C4-2B (cell line): ENCODE data around the gene EHBP1.

ENCODE experiments used
- H3K27ac ChIP-seq: fragments of 450-650 bp; 2 replicates; pipeline ENCODE4 v1.5.1; 2017
- ZFX ChIP-seq: fragments of 450-650 bp; IDR thresholded peaks from 2 replicates; pipeline ENCODE4 v1.6.1; 2017
- TF ChIP-seq, protein P1 (sequence below): fragments of 450-650 bp; conservative IDR thresholded peaks from 2 replicates; pipeline ENCODE4 v1.5.1; 2017; ENCODE audit warnings: mild to moderate bottlenecking

EHBP1 gene

GRCh38 chr2:62938126-62938525, 232.6 kb downstream of the EHBP1 start:
- TF ChIP-seq, protein P1, sequence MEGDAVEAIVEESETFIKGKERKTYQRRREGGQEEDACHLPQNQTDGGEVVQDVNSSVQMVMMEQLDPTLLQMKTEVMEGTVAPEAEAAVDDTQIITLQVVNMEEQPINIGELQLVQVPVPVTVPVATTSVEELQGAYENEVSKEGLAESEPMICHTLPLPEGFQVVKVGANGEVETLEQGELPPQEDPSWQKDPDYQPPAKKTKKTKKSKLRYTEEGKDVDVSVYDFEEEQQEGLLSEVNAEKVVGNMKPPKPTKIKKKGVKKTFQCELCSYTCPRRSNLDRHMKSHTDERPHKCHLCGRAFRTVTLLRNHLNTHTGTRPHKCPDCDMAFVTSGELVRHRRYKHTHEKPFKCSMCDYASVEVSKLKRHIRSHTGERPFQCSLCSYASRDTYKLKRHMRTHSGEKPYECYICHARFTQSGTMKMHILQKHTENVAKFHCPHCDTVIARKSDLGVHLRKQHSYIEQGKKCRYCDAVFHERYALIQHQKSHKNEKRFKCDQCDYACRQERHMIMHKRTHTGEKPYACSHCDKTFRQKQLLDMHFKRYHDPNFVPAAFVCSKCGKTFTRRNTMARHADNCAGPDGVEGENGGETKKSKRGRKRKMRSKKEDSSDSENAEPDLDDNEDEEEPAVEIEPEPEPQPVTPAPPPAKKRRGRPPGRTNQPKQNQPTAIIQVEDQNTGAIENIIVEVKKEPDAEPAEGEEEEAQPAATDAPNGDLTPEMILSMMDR: no peak
- no peak for TF ChIP-seq ZFX
- no peak overlapping the region for H3K27ac ChIP-seq

DNA sequence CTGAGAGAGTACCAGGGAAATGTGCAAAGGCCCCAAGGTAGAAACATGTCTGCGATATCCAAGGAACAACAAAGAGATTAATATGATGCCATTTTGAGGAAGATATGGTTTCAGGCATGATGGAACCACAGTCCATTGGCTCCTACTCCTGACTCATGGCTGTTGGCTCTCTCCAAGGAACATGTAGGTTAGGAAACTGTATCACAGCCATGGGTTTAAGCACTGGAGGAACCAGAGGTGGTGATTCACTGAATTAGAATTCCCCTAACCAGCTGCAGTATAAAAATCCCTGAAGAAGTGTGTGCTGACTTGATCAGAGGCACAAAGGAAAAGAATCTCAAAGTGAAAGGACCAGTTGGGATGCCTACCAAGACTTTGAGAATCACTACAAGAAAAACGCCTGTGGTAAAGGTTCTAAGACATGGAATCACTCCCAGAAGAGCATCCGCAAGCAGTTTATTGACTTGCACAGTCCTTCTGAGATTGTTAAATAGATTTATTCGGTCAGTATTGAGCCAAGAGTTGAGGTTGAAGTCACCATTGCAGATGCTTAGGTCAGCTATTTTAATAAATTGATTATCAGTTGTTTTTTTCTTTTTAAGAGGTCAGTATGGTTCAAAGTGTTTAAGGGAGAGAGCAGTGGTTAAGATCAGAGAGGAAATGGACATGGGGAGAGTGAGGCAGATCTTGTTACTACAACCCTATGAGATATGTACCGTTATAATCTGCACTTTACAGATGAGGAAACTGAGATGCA, 234.4 kb downstream of the EHBP1 start:
- TF ChIP-seq, protein P1: no peak
- TF ChIP-seq ZFX: no peak
- H3K27ac ChIP-seq: no peak overlapping the region

- H3K27ac ChIP-seq: no peak overlapping the region
- no peak for TF ChIP-seq ZFX
- TF ChIP-seq, protein P1: no peak
Measured at GRCh38 chr2:62940697-62941096, 235.2 kb downstream of the EHBP1 start.

- TF ChIP-seq, protein P1: peak; percentile 15; the same call in 1 of the 2 replicates
- no peak for TF ChIP-seq ZFX
- no peak overlapping the region for H3K27ac ChIP-seq
Measured at GRCh38 chr2:62941413-62941812, 235.9 kb downstream of the EHBP1 start.

- TF ChIP-seq, protein P1: no peak
- no peak for TF ChIP-seq ZFX
- no peak overlapping the region for H3K27ac ChIP-seq
Measured at GRCh38 chr2:62944362-62944761, 238.8 kb downstream of the EHBP1 start.

DNA sequence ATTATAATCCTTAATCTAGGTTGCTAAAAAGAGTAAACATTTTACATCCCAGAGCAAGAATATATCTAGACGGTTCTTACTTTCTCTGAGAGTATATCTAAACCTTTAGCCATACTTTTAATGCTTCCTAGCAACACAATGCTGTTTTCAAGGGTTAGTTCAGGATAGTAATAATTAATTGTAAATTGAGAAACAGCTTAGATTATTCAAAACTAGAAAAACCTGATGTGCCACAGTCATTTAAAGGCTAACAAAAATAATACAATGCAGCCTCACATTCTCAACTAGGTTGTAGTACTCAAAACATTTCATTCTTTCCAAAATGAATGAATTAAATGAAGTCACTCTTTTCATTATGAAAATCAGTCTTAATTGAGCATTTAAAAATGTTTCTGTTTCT, 241.9 kb downstream of the EHBP1 start:
- TF ChIP-seq, protein P1: no peak
- TF ChIP-seq ZFX: no peak
- no peak overlapping the region for H3K27ac ChIP-seq

DNA sequence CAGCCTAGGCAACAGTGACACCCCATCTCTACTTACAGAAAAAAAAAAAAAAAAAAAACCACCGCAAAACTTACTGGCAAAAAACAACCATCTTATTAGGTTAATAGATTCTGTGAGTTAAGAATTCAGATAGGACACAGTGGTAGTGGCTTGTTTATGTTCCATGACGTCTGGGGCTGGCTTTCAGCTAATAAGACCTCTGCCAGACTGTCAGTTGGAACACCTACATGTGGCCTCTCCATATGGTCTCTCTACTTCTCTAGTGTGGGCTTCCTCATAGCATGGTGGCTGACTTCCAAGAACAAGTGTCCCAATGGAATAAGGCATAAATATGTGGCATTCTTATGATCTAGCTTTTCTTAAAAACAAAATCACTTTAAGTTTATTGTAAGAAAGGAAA, 251.1 kb downstream of the EHBP1 start:
- TF ChIP-seq, protein P1: no peak
- no peak for TF ChIP-seq ZFX
- H3K27ac ChIP-seq: no peak overlapping the region
